Urinary bladder (tissue), 4 donors: ENCODE measurements around the gene TMEM212. TPM values are rescaled to one million over a fixed set of nuclear protein-coding genes. Genes with fewer than 3 reads are reported as not detected.

Experiments
- DNase-seq: peaks from one replicate; pipeline ENCODE4 v3.0.0-alpha.2; 2015; ENCODE audit errors: extremely low spot score
- H3K27ac ChIP-seq: one replicate; pipeline ENCODE4 v1.5.1; 2013; ENCODE audit warnings: low read depth, mild to moderate bottlenecking, moderate library complexity
- H3K36me3 ChIP-seq: one replicate; pipeline ENCODE4 v1.6.1; 2013; ENCODE audit warnings: mild to moderate bottlenecking, moderate library complexity; ENCODE audit not compliant: insufficient read depth
- H3K4me1 ChIP-seq: one replicate; pipeline ENCODE4 v1.6.1; 2013; ENCODE audit warnings: mild to moderate bottlenecking, moderate library complexity; ENCODE audit not compliant: insufficient read depth
- H3K4me3 ChIP-seq: one replicate; pipeline ENCODE4 v1.5.1; 2013; ENCODE audit warnings: low read depth, low read length
- WGBS: extraction: QIAGEN DNeasy Blood & Tissue Kit; methylation state at CpG from one replicate; pipeline ENCODE4 v1.1.7; 2013; 5-methylcytosine and 5-hydroxymethylcytosine counted together
- polyA plus RNA-seq: library from polyadenylated mRNA; stranded (reverse); fragments of 200-250 nt; gene quantifications from one replicate; pipeline ENCODE4 v1.2.3, GENCODE V29; 2013
- total RNA-seq: library from RNA; depleted of rRNA; stranded (reverse); fragments of >200 nt; gene quantifications from one replicate; pipeline ENCODE4 v1.2.3, GENCODE V29; 2014
- donor health status: healthy with polysubstance abuse.
- donor health status: healthy.

TMEM212 gene
- total RNA-seq (not detected), polyA plus RNA-seq (not detected)

GRCh38 chr3:171842864-171843518 is at the start of gene TMEM212:
Gene TMEM212, plus strand, starts transcription at chr3:171843349. Its CDS starts 35 bp downstream, at chr3:171843384.
- 52% methylated on average over 5 of the region's 5 CpGs for WGBS
- no peak for DNase-seq
- no peak within 1 kb of the TSS for H3K27ac ChIP-seq
- no peak within 1 kb of the TSS for H3K4me3 ChIP-seq
- H3K4me1 ChIP-seq = no peaks in the 10 kb centered on the region
- no peaks in the 10 kb centered on the region for H3K36me3 ChIP-seq

GRCh38 chr3:171796625-171797264 is 46.4 kb upstream of the TMEM212 start:
- no peak overlapping the region for H3K4me3 ChIP-seq
- DNase-seq = no peak
- H3K4me1 ChIP-seq = no peaks in the 10 kb centered on the region
- 96% methylated on average over 4 of the region's 4 CpGs for WGBS
- H3K36me3 ChIP-seq = no peaks in the 10 kb centered on the region
- no peak overlapping the region for H3K27ac ChIP-seq

- 84% methylated on average over 1 of the region's 1 CpG for WGBS
- Histone ChIP-seq H3K4me3 (no peak overlapping the region), H3K36me3 (no peaks in the 10 kb centered on the region), H3K27ac (no peak overlapping the region), H3K4me1 (no peaks in the 10 kb centered on the region)
- DNase-seq = no peak
Observed at GRCh38 chr3:171797265-171797679, 45.9 kb upstream of the TMEM212 start.

GRCh38 chr3:171797873-171798272 is 45.3 kb upstream of the TMEM212 start:
- Histone ChIP-seq H3K4me1 (no peaks in the 10 kb centered on the region), H3K36me3 (no peaks in the 10 kb centered on the region), H3K4me3 (no peak overlapping the region), H3K27ac (no peak overlapping the region)
- no peak for DNase-seq
- 79% methylated on average over 3 of the region's 3 CpGs for WGBS

- DNase-seq = no peak
- Histone ChIP-seq H3K4me3 (no peak overlapping the region), H3K4me1 (no peaks in the 10 kb centered on the region), H3K27ac (no peak overlapping the region), H3K36me3 (no peaks in the 10 kb centered on the region)
- 93% methylated on average over 1 of the region's 1 CpG for WGBS
Observed at GRCh38 chr3:171799501-171799900, 43.6 kb upstream of the TMEM212 start.

GRCh38 chr3:171801738-171802589 is 41.2 kb upstream of the TMEM212 start:
- H3K27ac ChIP-seq = peak overlapping the region; percentile 32
- DNase-seq = no peak
- no peaks in the 10 kb centered on the region for H3K4me1 ChIP-seq
- H3K36me3 ChIP-seq = no peaks in the 10 kb centered on the region
- 58% methylated on average over 4 of the region's 4 CpGs for WGBS
- H3K4me3 ChIP-seq = no peak overlapping the region

GRCh38 chr3:171802590-171802956 is 40.6 kb upstream of the TMEM212 start:
- Histone ChIP-seq H3K27ac (peak overlapping the region; percentile 29), H3K4me1 (no peaks in the 10 kb centered on the region), H3K36me3 (no peaks in the 10 kb centered on the region), H3K4me3 (no peak overlapping the region)
- DNase-seq = no peak
- WGBS = 89% methylated on average over 3 of the region's 3 CpGs

- Histone ChIP-seq H3K4me1 (no peaks in the 10 kb centered on the region), H3K4me3 (no peak overlapping the region), H3K36me3 (no peaks in the 10 kb centered on the region), H3K27ac (no peak overlapping the region)
- WGBS = 94% methylated on average over 4 of the region's 4 CpGs
- DNase-seq = no peak
Observed at GRCh38 chr3:171803044-171803443, 40.1 kb upstream of the TMEM212 start.

GRCh38 chr3:171804618-171805389 is 38.3 kb upstream of the TMEM212 start:
- H3K4me3 ChIP-seq = no peak overlapping the region
- H3K36me3 ChIP-seq = no peaks in the 10 kb centered on the region
- H3K27ac ChIP-seq = peak overlapping the region; percentile 45
- WGBS = 48% methylated on average over 6 of the region's 6 CpGs
- H3K4me1 ChIP-seq = no peaks in the 10 kb centered on the region
- DNase-seq = no peak

GRCh38 chr3:171805687-171806086 is 37.5 kb upstream of the TMEM212 start:
- H3K4me1 ChIP-seq = no peaks in the 10 kb centered on the region
- no peak overlapping the region for H3K27ac ChIP-seq
- no peak for DNase-seq
- WGBS = 56% methylated on average over 3 of the region's 3 CpGs
- no peak overlapping the region for H3K4me3 ChIP-seq
- no peaks in the 10 kb centered on the region for H3K36me3 ChIP-seq

- H3K36me3 ChIP-seq = no peaks in the 10 kb centered on the region
- peak overlapping the region; percentile 76 for H3K27ac ChIP-seq
- no peaks in the 10 kb centered on the region for H3K4me1 ChIP-seq
- DNase-seq = no peak
- no peak overlapping the region for H3K4me3 ChIP-seq
- 63% methylated on average over 5 of the region's 5 CpGs for WGBS
Observed at GRCh38 chr3:171806200-171807128, 36.7 kb upstream of the TMEM212 start.

- Histone ChIP-seq H3K4me1 (no peaks in the 10 kb centered on the region), H3K27ac (peak overlapping the region; percentile 76), H3K36me3 (no peaks in the 10 kb centered on the region), H3K4me3 (no peak overlapping the region)
- 93% methylated on average over 7 of the region's 7 CpGs for WGBS
- no peak for DNase-seq
Observed at GRCh38 chr3:171807129-171807675, 35.9 kb upstream of the TMEM212 start.
